OCI-LY7 (cell line): ENCODE measurements around the gene ZNF764.

Source experiments
- CTCF ChIP-seq: fragments of 200-600 bp; sonication (generic); conservative IDR thresholded peaks from 2 replicates; pipeline ENCODE4 v1.5.1; 2014; ENCODE audit warnings: mild to moderate bottlenecking, antibody characterized with exemption, low read length, moderate library complexity, mixed read lengths
- EZH2phosphoT487 ChIP-seq: fragments of 200-600 bp; sonication (generic); IDR thresholded peaks from 2 replicates; pipeline ENCODE4 v1.6.1; 2018; ENCODE audit warnings: low read depth, borderline replicate concordance, mild to moderate bottlenecking, mixed run types, antibody characterized with exemption, low read length, moderate library complexity, mixed read lengths

- no peak for TF ChIP-seq CTCF
- no peak for TF ChIP-seq EZH2phosphoT487
These were observed 45.8 kb upstream of the ZNF764 start for GRCh38 chr16:30603945-30604315.
